Lung microvascular endothelial cell (primary cell): ENCODE results near the gene CTTNBP2NL. TPM values are rescaled to one million over a fixed set of nuclear protein-coding genes. Genes with fewer than 3 reads are reported as not detected.

Experiments used
- DNase-seq, 2 donors: peaks; one replicate each; pipeline versions ENCODE4 v3.0.0 to v3.0.0-alpha.2; 2010; ENCODE audit warnings: low read depth in 2 of 2
- total RNA-seq: library from RNA; depleted of rRNA; stranded (reverse); fragments of >200 nt; gene quantifications from 2 replicates; pipeline ENCODE4 v1.2.1, GENCODE V29; 2014

CTTNBP2NL gene
- total RNA-seq, 1 donor from 2014 or later = 16.9 TPM

- DNase-seq = no peak
These were observed 9.8 kb upstream of the CTTNBP2NL start for GRCh38 chr1:112386024-112386723.

- peak; percentile 12 to 47 for DNase-seq
These were observed 9.2 kb upstream of the CTTNBP2NL start for GRCh38 chr1:112386731-112387346.

GRCh38 chr1:112387807-112388206, 8.2 kb upstream of the CTTNBP2NL start:
- DNase-seq = no peak

GRCh38 chr1:112388436-112388835, 7.6 kb upstream of the CTTNBP2NL start:
- peak; percentile 83 to 97 for DNase-seq

- DNase-seq = peak; percentile 56 to 95
These were observed 6.3 kb upstream of the CTTNBP2NL start for GRCh38 chr1:112389689-112390088.

- DNase-seq = peak in 1 of 2 donors; percentile 30
These were observed 5.7 kb upstream of the CTTNBP2NL start for GRCh38 chr1:112390335-112390734.

GRCh38 chr1:112390775-112391602, 5.0 kb upstream of the CTTNBP2NL start:
- DNase-seq = peak; percentile 90 to 92

- DNase-seq = peak in 1 of 2 donors; percentile 9
These were observed 4.4 kb upstream of the CTTNBP2NL start for GRCh38 chr1:112391603-112391940.

GRCh38 chr1:112393631-112393974, 2.4 kb upstream of the CTTNBP2NL start:
- peak; percentile 66 to 85 for DNase-seq

- DNase-seq = no peak
These were observed 1.3 kb upstream of the CTTNBP2NL start for GRCh38 chr1:112394743-112395062.

GRCh38 chr1:112395256-112395820, 676 bp upstream of the CTTNBP2NL start:
- peak in 1 of 2 donors; percentile 6 for DNase-seq

- peak; percentile 16 to 45 for DNase-seq
These were observed 848 bp downstream of the CTTNBP2NL start for GRCh38 chr1:112396653-112397471.

- DNase-seq = no peak
These were observed 1.8 kb downstream of the CTTNBP2NL start for GRCh38 chr1:112397841-112398240.

GRCh38 chr1:112399456-112399855, 3.4 kb downstream of the CTTNBP2NL start:
- peak; percentile 65 to 81 for DNase-seq

GRCh38 chr1:112400706-112401105, 4.7 kb downstream of the CTTNBP2NL start:
- peak in 1 of 2 donors; percentile 18 for DNase-seq

GRCh38 chr1:112402682-112403643, 6.9 kb downstream of the CTTNBP2NL start:
- DNase-seq = peak in 1 of 2 donors; percentile 9

GRCh38 chr1:112406771-112407170, 10.8 kb downstream of the CTTNBP2NL start:
- no peak for DNase-seq

- no peak for DNase-seq
These were observed 13.4 kb downstream of the CTTNBP2NL start for GRCh38 chr1:112409414-112409813.

- DNase-seq = no peak
These were observed 14.7 kb downstream of the CTTNBP2NL start for GRCh38 chr1:112410673-112411072.

GRCh38 chr1:112417271-112417670, 21.3 kb downstream of the CTTNBP2NL start:
- DNase-seq = no peak
